ENCODE results near the gene UBN1. TPM values are rescaled to one million over a fixed set of nuclear protein-coding genes. Genes with fewer than 3 reads are reported as not detected.

UBN1 gene
- total RNA-seq, 1 experiment from 2014 or later: 21.4 TPM

DNA sequence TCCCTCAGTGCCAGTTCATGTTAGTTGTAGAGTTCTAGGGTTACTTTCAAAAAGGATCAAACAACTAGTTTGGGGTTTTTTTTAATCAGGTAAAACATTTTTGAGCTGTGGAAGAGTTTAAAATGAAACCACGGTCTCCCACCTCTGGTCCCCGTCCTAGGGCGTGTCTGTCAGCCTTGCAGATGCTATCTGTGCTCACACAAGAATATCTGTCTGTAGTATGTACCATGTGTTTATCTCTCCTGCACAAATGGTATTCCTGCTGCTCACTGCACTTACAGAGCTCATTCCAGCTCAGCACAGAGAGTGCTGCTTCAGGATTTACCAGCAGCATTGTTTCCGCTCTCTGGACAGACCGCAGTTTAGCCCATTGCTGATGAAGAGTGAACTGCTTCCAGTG is 38.9 kb downstream of the UBN1 start:
- TF ChIP-seq EZH2phosphoT487 (IDR thresholded peaks at IDR 0.05; ENCODE audit: borderline replicate concordance, low read length) (no peak), EZH2 (IDR thresholded peaks at IDR 0.05; ENCODE audit: low read length, unreplicated experiment) (no peak)
- TF ChIP-seq, protein P1, sequence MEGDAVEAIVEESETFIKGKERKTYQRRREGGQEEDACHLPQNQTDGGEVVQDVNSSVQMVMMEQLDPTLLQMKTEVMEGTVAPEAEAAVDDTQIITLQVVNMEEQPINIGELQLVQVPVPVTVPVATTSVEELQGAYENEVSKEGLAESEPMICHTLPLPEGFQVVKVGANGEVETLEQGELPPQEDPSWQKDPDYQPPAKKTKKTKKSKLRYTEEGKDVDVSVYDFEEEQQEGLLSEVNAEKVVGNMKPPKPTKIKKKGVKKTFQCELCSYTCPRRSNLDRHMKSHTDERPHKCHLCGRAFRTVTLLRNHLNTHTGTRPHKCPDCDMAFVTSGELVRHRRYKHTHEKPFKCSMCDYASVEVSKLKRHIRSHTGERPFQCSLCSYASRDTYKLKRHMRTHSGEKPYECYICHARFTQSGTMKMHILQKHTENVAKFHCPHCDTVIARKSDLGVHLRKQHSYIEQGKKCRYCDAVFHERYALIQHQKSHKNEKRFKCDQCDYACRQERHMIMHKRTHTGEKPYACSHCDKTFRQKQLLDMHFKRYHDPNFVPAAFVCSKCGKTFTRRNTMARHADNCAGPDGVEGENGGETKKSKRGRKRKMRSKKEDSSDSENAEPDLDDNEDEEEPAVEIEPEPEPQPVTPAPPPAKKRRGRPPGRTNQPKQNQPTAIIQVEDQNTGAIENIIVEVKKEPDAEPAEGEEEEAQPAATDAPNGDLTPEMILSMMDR (conservative IDR thresholded peaks at IDR 0.05; ENCODE audit: low read depth, low read length): no peak
- Histone ChIP-seq H3K4me1 (ENCODE audit: insufficient read depth, low read length) (peaks cover 23% of the 10 kb centered on the region), H3K4me3 (ENCODE audit: low read length) (no peak overlapping the region), H3K27me3 (ENCODE audit: low read length) (no peaks in the 10 kb centered on the region), H3K9me2 (replicated peaks; ENCODE audit: low read length) (no peaks in the 10 kb centered on the region), H3K9me3 (ENCODE audit: low read length) (no peaks in the 10 kb centered on the region), H3K4me2 (ENCODE audit: low read length) (no peak overlapping the region), H3K9ac (ENCODE audit: low read length) (no peak overlapping the region), H2AFZ (ENCODE audit: low read length) (no peak overlapping the region), H3F3A (ENCODE audit: low read length, unreplicated experiment) (no peaks in the 10 kb centered on the region), H3K79me2 (ENCODE audit: low read length) (no peaks in the 10 kb centered on the region), H3K36me3 (ENCODE audit: low read depth, low read length) (peaks cover 20% of the 10 kb centered on the region), H3K27ac (ENCODE audit: low read length) (no peak overlapping the region), H4K20me1 (ENCODE audit: low read length) (no peaks in the 10 kb centered on the region)
- intact Hi-C loops (cut with micrococcal nuclease): no loop called here
- no TSS peak for BruUV-seq (replicated peaks)
- DNase-seq (no peak), ATAC-seq (no peak)
- CTCF ChIA-PET: no interaction called here
- POLR2A ChIA-PET (ENCODE audit: unreplicated experiment): no interaction called here

DNA sequence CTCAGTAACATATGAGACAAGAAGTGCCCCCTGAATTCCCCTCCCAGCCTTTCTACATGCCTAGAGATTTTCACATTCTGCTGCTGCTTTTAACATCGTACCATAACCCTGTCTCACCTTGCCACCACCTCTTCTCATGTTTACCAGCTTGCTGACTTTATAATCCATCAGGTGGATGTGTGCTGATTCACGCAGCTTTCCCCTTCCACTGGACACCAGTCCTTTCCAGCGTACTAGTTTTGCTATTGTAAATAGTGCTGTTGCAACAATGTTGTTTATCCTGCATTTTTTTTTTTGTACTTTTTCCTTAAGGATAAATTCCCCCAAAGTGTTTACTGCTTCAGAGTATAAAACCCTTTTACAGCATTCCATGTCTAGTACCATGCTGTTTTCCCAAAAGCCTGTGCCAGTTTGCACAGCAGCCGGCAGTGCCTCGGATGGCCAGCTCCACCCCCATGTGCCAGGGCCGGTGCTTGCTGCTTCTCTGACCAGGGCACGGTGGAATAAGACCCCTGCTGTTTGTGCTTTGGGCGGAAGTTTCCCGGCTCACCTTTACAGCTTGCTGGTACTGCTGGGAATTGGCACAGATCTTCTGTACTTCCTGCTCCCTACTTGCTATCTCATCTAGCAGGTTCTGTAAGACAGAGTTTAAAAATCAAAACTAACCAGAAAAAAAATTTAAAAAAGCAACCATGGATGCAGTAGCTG is 41.3 kb downstream of the UBN1 start:
- Histone ChIP-seq H3K4me1 (ENCODE audit: insufficient read depth, low read length) (no peaks in the 10 kb centered on the region), H3K36me3 (ENCODE audit: low read depth, low read length) (peaks cover 16% of the 10 kb centered on the region), H2AFZ (ENCODE audit: low read length) (no peak overlapping the region), H3K79me2 (ENCODE audit: low read length) (no peaks in the 10 kb centered on the region), H3K9me2 (replicated peaks; ENCODE audit: low read length) (no peaks in the 10 kb centered on the region), H3K4me2 (ENCODE audit: low read length) (no peak overlapping the region), H3K9ac (ENCODE audit: low read length) (no peak overlapping the region), H4K20me1 (ENCODE audit: low read length) (no peaks in the 10 kb centered on the region), H3K27me3 (ENCODE audit: low read length) (no peaks in the 10 kb centered on the region), H3K27ac (ENCODE audit: low read length) (no peak overlapping the region), H3K4me3 (ENCODE audit: low read length) (no peak overlapping the region), H3K9me3 (ENCODE audit: low read length) (no peaks in the 10 kb centered on the region), H3F3A (ENCODE audit: low read length, unreplicated experiment) (no peaks in the 10 kb centered on the region)
- no TSS peak for BruUV-seq (replicated peaks)
- DNase-seq: no peak
- ChIA-PET CTCF (no interaction called here), POLR2A (ENCODE audit: unreplicated experiment) (no interaction called here)
- intact Hi-C loops (cut with micrococcal nuclease): no loop called here
- no peak for ATAC-seq
- TF ChIP-seq EZH2 (IDR thresholded peaks at IDR 0.05; ENCODE audit: low read length, unreplicated experiment) (no peak), EZH2phosphoT487 (IDR thresholded peaks at IDR 0.05; ENCODE audit: borderline replicate concordance, low read length) (no peak)
- TF ChIP-seq, protein P1 (conservative IDR thresholded peaks at IDR 0.05; ENCODE audit: low read depth, low read length): no peak

- no peaks in the 10 kb centered on the region for H3K9me2 ChIP-seq (replicated peaks; ENCODE audit: low read length)
- no peak overlapping the region for H3K4me2 ChIP-seq (ENCODE audit: low read length)
- POLR2A ChIA-PET (ENCODE audit: unreplicated experiment): no interaction called here
- H2AFZ ChIP-seq (ENCODE audit: low read length): no peak overlapping the region
- H3F3A ChIP-seq (ENCODE audit: low read length, unreplicated experiment): no peaks in the 10 kb centered on the region
- intact Hi-C loops (cut with micrococcal nuclease): no loop called here
- no peaks in the 10 kb centered on the region for H3K4me1 ChIP-seq (ENCODE audit: insufficient read depth, low read length)
- H3K9me3 ChIP-seq (ENCODE audit: low read length): no peaks in the 10 kb centered on the region
- TF ChIP-seq EZH2phosphoT487 (IDR thresholded peaks at IDR 0.05; ENCODE audit: borderline replicate concordance, low read length): no peak
- TF ChIP-seq, protein P1 (conservative IDR thresholded peaks at IDR 0.05; ENCODE audit: low read depth, low read length): no peak
- TF ChIP-seq EZH2 (IDR thresholded peaks at IDR 0.05; ENCODE audit: low read length, unreplicated experiment): no peak
- peaks cover 8% of the 10 kb centered on the region; the same call in 1 of the 2 replicates for H3K36me3 ChIP-seq (ENCODE audit: low read depth, low read length)
- ATAC-seq (no peak), DNase-seq (no peak)
- H3K79me2 ChIP-seq (ENCODE audit: low read length): no peaks in the 10 kb centered on the region
- no TSS peak for BruUV-seq (replicated peaks)
- H3K9ac ChIP-seq (ENCODE audit: low read length): no peak overlapping the region
- no peaks in the 10 kb centered on the region for H3K27me3 ChIP-seq (ENCODE audit: low read length)
- H3K27ac ChIP-seq (ENCODE audit: low read length): no peak overlapping the region
- no peak overlapping the region for H3K4me3 ChIP-seq (ENCODE audit: low read length)
- CTCF ChIA-PET: no interaction called here
- no peaks in the 10 kb centered on the region for H4K20me1 ChIP-seq (ENCODE audit: low read length)
These were observed 42.7 kb downstream of the UBN1 start for GRCh38 chr16:4890026-4890425.

Measured in PC-3 (cell line).